ENCODE data around the gene ADAMTS17. TPM values are rescaled to one million over a fixed set of nuclear protein-coding genes. Genes with fewer than 3 reads are reported as not detected.
A peak's percentile ranks its signal among the peaks of the same experiment; 100 is the strongest.

Gene ADAMTS17
- total and polyA plus RNA-seq, 4 donors: 10.5 to 20.6 (median 17.9) TPM

GRCh38 chr15:100218434-100218833, 123.3 kb downstream of the ADAMTS17 start:
- H3K9me3 ChIP-seq (ENCODE audit: control insufficient read depth, insufficient read depth, low read length): no peaks in the 10 kb centered on the region
- H3K36me3 ChIP-seq (ENCODE audit: control insufficient read depth, insufficient read depth, low read length): no peaks in the 10 kb centered on the region
- DNase-seq (ENCODE audit: low read depth in 4 of 6, low spot score in 6 of 6): peak in 2 of 6 donors; percentile 62 to 76
- H3K4me1 ChIP-seq (ENCODE audit: control insufficient read depth, insufficient read depth, low read length): peaks cover 18% of the 10 kb centered on the region
- H3K27ac ChIP-seq (ENCODE audit: low read depth, low read length): no peak overlapping the region
- 83% methylated on average over 2 of the region's 5 CpGs for WGBS (ENCODE audit: insufficient coverage)
- H3K27me3 ChIP-seq (ENCODE audit: control insufficient read depth, insufficient read depth, low read length): no peaks in the 10 kb centered on the region
- no peak overlapping the region for H3K4me3 ChIP-seq (ENCODE audit: low read depth, low read length)

DNA sequence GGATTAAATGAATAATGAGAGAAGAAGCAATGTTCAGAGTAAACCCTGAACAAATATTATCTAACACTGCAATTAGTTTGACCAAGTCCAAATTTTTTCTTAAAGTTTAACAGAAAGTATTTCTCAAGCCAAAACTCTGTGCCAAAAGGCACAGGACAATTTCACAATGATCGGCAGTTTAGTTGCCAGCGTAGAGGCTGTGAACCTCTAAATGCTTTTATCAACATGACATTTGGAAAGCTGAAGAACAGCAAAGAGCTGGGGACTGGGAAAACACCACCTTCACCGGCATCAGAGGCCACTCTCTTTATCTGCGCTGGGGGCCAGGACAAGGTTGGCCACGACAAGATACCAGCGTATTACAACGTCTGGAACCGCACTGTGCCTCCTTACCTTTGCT, 125.6 kb downstream of the ADAMTS17 start:
- no peak for DNase-seq (ENCODE audit: low read depth in 4 of 6, low spot score in 6 of 6)
- 90% methylated on average over 7 of the region's 8 CpGs for WGBS (ENCODE audit: insufficient coverage)
- no peaks in the 10 kb centered on the region for H3K27me3 ChIP-seq (ENCODE audit: control insufficient read depth, insufficient read depth, low read length)
- no peaks in the 10 kb centered on the region for H3K9me3 ChIP-seq (ENCODE audit: control insufficient read depth, insufficient read depth, low read length)
- H3K27ac ChIP-seq (ENCODE audit: low read depth, low read length): no peak overlapping the region
- H3K4me1 ChIP-seq (ENCODE audit: control insufficient read depth, insufficient read depth, low read length): peaks cover 15% of the 10 kb centered on the region
- no peaks in the 10 kb centered on the region for H3K36me3 ChIP-seq (ENCODE audit: control insufficient read depth, insufficient read depth, low read length)
- H3K4me3 ChIP-seq (ENCODE audit: low read depth, low read length): no peak overlapping the region

DNA sequence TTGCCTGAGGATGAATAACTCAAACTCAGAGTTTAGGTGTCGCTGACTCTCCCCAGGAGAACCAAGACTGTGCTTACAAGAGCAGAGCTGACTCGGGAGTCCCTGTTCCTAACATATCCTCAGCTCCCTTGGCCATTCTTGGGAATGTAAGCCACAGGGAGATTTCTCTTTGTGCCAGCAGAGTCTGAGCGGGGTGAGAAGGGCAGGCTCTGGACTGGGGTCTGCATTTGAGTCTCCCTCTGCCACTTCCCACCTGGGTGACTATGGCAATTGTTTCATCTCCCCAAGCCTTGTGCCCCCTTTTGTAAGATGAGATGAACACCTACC, 126.0 kb downstream of the ADAMTS17 start:
- Histone ChIP-seq H3K27ac (ENCODE audit: low read depth, low read length) (no peak overlapping the region), H3K4me3 (ENCODE audit: low read depth, low read length) (no peak overlapping the region), H3K4me1 (ENCODE audit: control insufficient read depth, insufficient read depth, low read length) (peaks cover 15% of the 10 kb centered on the region), H3K9me3 (ENCODE audit: control insufficient read depth, insufficient read depth, low read length) (no peaks in the 10 kb centered on the region), H3K27me3 (ENCODE audit: control insufficient read depth, insufficient read depth, low read length) (no peaks in the 10 kb centered on the region), H3K36me3 (ENCODE audit: control insufficient read depth, insufficient read depth, low read length) (no peaks in the 10 kb centered on the region)
- WGBS (ENCODE audit: insufficient coverage): 96% methylated on average over 3 of the region's 3 CpGs
- DNase-seq (ENCODE audit: low read depth in 4 of 6, low spot score in 6 of 6): no peak

GRCh38 chr15:100215031-100215842, 126.5 kb downstream of the ADAMTS17 start:
- Histone ChIP-seq H3K4me1 (ENCODE audit: control insufficient read depth, insufficient read depth, low read length) (peaks cover 15% of the 10 kb centered on the region), H3K27me3 (ENCODE audit: control insufficient read depth, insufficient read depth, low read length) (no peaks in the 10 kb centered on the region), H3K27ac (ENCODE audit: low read depth, low read length) (no peak overlapping the region), H3K9me3 (ENCODE audit: control insufficient read depth, insufficient read depth, low read length) (no peaks in the 10 kb centered on the region), H3K4me3 (ENCODE audit: low read depth, low read length) (no peak overlapping the region), H3K36me3 (ENCODE audit: control insufficient read depth, insufficient read depth, low read length) (no peaks in the 10 kb centered on the region)
- no peak for DNase-seq (ENCODE audit: low read depth in 4 of 6, low spot score in 6 of 6)
- WGBS (ENCODE audit: insufficient coverage): 93% methylated on average over 13 of the region's 13 CpGs

DNA sequence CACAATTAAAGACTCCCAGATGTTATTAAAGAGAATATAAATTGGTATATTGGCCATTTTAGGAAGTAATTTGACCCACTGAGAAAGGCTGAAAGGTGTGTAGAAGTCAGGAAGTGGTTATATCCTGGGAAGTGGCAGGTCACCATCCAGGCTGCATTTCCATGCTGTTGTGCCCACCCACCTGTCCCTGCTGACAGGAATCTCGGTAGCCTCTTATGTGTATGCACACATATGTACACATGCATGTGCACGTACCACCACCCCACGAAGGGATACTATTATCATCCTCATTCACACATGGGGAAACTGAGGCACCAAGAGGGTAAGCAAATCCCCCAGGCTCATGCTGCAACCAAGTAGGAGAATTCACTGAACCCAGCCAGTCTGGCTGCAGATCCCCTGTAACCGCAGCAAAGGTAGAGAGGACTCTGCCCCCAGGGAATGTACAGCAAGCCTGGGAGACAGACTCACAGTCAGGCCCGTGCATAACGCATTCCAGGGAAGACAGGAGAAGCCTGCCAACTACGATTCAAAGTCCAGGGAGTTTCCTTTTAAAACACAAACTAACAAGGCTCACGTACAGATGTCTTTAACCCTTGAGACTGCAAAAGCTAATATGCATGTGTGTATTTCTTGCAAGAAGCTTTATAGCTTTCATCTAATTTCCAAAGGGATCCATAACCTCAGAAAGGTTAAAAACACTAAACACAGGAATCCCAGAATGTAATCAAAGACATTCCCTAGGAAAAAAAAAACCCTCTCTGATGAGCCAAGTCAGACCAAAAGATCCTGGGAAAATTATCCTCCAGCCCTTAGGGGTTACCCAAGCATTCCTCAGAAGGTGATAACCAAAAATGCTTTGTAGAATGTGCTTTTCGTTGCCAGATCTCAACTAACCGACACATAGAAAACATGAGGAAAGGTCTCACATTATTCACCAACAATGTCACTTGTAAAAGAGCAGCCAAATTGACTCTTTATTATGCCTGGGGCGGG, 129.6 kb downstream of the ADAMTS17 start:
- Histone ChIP-seq H3K27ac (ENCODE audit: low read depth, low read length) (no peak overlapping the region), H3K9me3 (ENCODE audit: control insufficient read depth, insufficient read depth, low read length) (no peaks in the 10 kb centered on the region), H3K27me3 (ENCODE audit: control insufficient read depth, insufficient read depth, low read length) (no peaks in the 10 kb centered on the region), H3K36me3 (ENCODE audit: control insufficient read depth, insufficient read depth, low read length) (no peaks in the 10 kb centered on the region), H3K4me3 (ENCODE audit: low read depth, low read length) (no peak overlapping the region), H3K4me1 (ENCODE audit: control insufficient read depth, insufficient read depth, low read length) (peaks cover 15% of the 10 kb centered on the region)
- no peak for DNase-seq (ENCODE audit: low read depth in 4 of 6, low spot score in 6 of 6)
- 71% methylated on average over 4 of the region's 11 CpGs for WGBS (ENCODE audit: insufficient coverage)

GRCh38 chr15:100210338-100210737, 131.4 kb downstream of the ADAMTS17 start:
- peaks cover 4% of the 10 kb centered on the region for H3K4me1 ChIP-seq (ENCODE audit: control insufficient read depth, insufficient read depth, low read length)
- H3K9me3 ChIP-seq (ENCODE audit: control insufficient read depth, insufficient read depth, low read length): no peaks in the 10 kb centered on the region
- DNase-seq (ENCODE audit: low read depth in 4 of 6, low spot score in 6 of 6): no peak
- no peak overlapping the region for H3K4me3 ChIP-seq (ENCODE audit: low read depth, low read length)
- no peaks in the 10 kb centered on the region for H3K27me3 ChIP-seq (ENCODE audit: control insufficient read depth, insufficient read depth, low read length)
- H3K36me3 ChIP-seq (ENCODE audit: control insufficient read depth, insufficient read depth, low read length): no peaks in the 10 kb centered on the region
- WGBS (ENCODE audit: insufficient coverage): 100% methylated on average over 3 of the region's 5 CpGs
- H3K27ac ChIP-seq (ENCODE audit: low read depth, low read length): no peak overlapping the region

- no peaks in the 10 kb centered on the region for H3K36me3 ChIP-seq (ENCODE audit: control insufficient read depth, insufficient read depth, low read length)
- no peak for DNase-seq (ENCODE audit: low read depth in 4 of 6, low spot score in 6 of 6)
- H3K4me1 ChIP-seq (ENCODE audit: control insufficient read depth, insufficient read depth, low read length): peaks cover 4% of the 10 kb centered on the region
- no peak overlapping the region for H3K27ac ChIP-seq (ENCODE audit: low read depth, low read length)
- peaks cover 4% of the 10 kb centered on the region for H3K9me3 ChIP-seq (ENCODE audit: control insufficient read depth, insufficient read depth, low read length)
- WGBS (ENCODE audit: insufficient coverage): 74% methylated on average over 9 of the region's 13 CpGs
- no peak overlapping the region for H3K4me3 ChIP-seq (ENCODE audit: low read depth, low read length)
- no peaks in the 10 kb centered on the region for H3K27me3 ChIP-seq (ENCODE audit: control insufficient read depth, insufficient read depth, low read length)
These were observed 132.7 kb downstream of the ADAMTS17 start for GRCh38 chr15:100208921-100209603.

GRCh38 chr15:100207053-100207452, 134.7 kb downstream of the ADAMTS17 start:
- Histone ChIP-seq H3K9me3 (ENCODE audit: control insufficient read depth, insufficient read depth, low read length) (peaks cover 4% of the 10 kb centered on the region), H3K36me3 (ENCODE audit: control insufficient read depth, insufficient read depth, low read length) (no peaks in the 10 kb centered on the region), H3K27me3 (ENCODE audit: control insufficient read depth, insufficient read depth, low read length) (no peaks in the 10 kb centered on the region), H3K4me1 (ENCODE audit: control insufficient read depth, insufficient read depth, low read length) (peaks cover 6% of the 10 kb centered on the region), H3K27ac (ENCODE audit: low read depth, low read length) (no peak overlapping the region), H3K4me3 (ENCODE audit: low read depth, low read length) (no peak overlapping the region)
- WGBS (ENCODE audit: insufficient coverage): no CpG with 5 or more reads among the region's 2 CpGs
- no peak for DNase-seq (ENCODE audit: low read depth in 4 of 6, low spot score in 6 of 6)

GRCh38 chr15:100206643-100207042, 135.1 kb downstream of the ADAMTS17 start:
- DNase-seq (ENCODE audit: low read depth in 4 of 6, low spot score in 6 of 6): peak in 1 of 6 donors; percentile 59
- H3K27ac ChIP-seq (ENCODE audit: low read depth, low read length): no peak overlapping the region
- peaks cover 8% of the 10 kb centered on the region for H3K4me1 ChIP-seq (ENCODE audit: control insufficient read depth, insufficient read depth, low read length)
- WGBS (ENCODE audit: insufficient coverage): 44% methylated on average over 7 of the region's 7 CpGs
- H3K9me3 ChIP-seq (ENCODE audit: control insufficient read depth, insufficient read depth, low read length): peaks cover 4% of the 10 kb centered on the region
- no peaks in the 10 kb centered on the region for H3K27me3 ChIP-seq (ENCODE audit: control insufficient read depth, insufficient read depth, low read length)
- no peaks in the 10 kb centered on the region for H3K36me3 ChIP-seq (ENCODE audit: control insufficient read depth, insufficient read depth, low read length)
- H3K4me3 ChIP-seq (ENCODE audit: low read depth, low read length): no peak overlapping the region

Measured in spinal cord (tissue), 10 donors.